GM21528 (cell line): ENCODE results near the gene IER5L.

ENCODE experiments used
- ATAC-seq: cut with Tn5 transposase; IDR thresholded peaks from one replicate; pipeline ENCODE4 v1.9.1; 2021; ENCODE audit warnings: mild to moderate bottlenecking, moderate library complexity; ENCODE audit not compliant: unreplicated experiment, low FRiP score

The IER5L gene

GRCh38 chr9:129177791-129178567, at the start of gene IER5L:
TSS of gene IER5L (minus strand) at chr9:129178261. CDS start at chr9:129178052, 209 bp downstream.
- peak; percentile 79 for ATAC-seq

GRCh38 chr9:129227843-129228189, 49.8 kb upstream of the IER5L start:
- no peak for ATAC-seq

- no peak for ATAC-seq
Measured at GRCh38 chr9:129225815-129226214, 47.8 kb upstream of the IER5L start.

GRCh38 chr9:129225490-129225778, 47.4 kb upstream of the IER5L start:
- no peak for ATAC-seq

- ATAC-seq = no peak
Measured at GRCh38 chr9:129224618-129225489, 46.8 kb upstream of the IER5L start.

- no peak for ATAC-seq
Measured at GRCh38 chr9:129223551-129224208, 45.6 kb upstream of the IER5L start.

- no peak for ATAC-seq
Measured at GRCh38 chr9:129222819-129223218, 44.8 kb upstream of the IER5L start.

- ATAC-seq = no peak
Measured at GRCh38 chr9:129221979-129222635, 44.0 kb upstream of the IER5L start.

- no peak for ATAC-seq
Measured at GRCh38 chr9:129221233-129221632, 43.2 kb upstream of the IER5L start.

- ATAC-seq = no peak
Measured at GRCh38 chr9:129220771-129221170, 42.7 kb upstream of the IER5L start.

GRCh38 chr9:129218918-129219317, 40.9 kb upstream of the IER5L start:
- ATAC-seq = no peak

- no peak for ATAC-seq
Measured at GRCh38 chr9:129218272-129218625, 40.2 kb upstream of the IER5L start.

- ATAC-seq = no peak
Measured at GRCh38 chr9:129213551-129213950, 35.5 kb upstream of the IER5L start.

- ATAC-seq = no peak
Measured at GRCh38 chr9:129211686-129212085, 33.6 kb upstream of the IER5L start.

GRCh38 chr9:129210125-129210524, 32.1 kb upstream of the IER5L start:
- no peak for ATAC-seq

GRCh38 chr9:129209580-129209979, 31.5 kb upstream of the IER5L start:
- ATAC-seq = no peak

- ATAC-seq = no peak
Measured at GRCh38 chr9:129209109-129209508, 31.0 kb upstream of the IER5L start.

GRCh38 chr9:129208207-129209032, 30.4 kb upstream of the IER5L start:
- ATAC-seq = no peak

GRCh38 chr9:129206905-129207304, 28.8 kb upstream of the IER5L start:
- ATAC-seq = no peak

- ATAC-seq = no peak
Measured at GRCh38 chr9:129206401-129206800, 28.3 kb upstream of the IER5L start.
